ENCODE data around the gene TMEM40. TPM values are rescaled to one million over a fixed set of nuclear protein-coding genes. Genes with fewer than 3 reads are reported as not detected.

The TMEM40 gene
- total RNA-seq, 1 experiment from 2014 or later, result not detected

- no peak overlapping the region for H3K4ac ChIP-seq (ENCODE audit: low read depth, low read length)
- H2BK120ac ChIP-seq (ENCODE audit: low read depth, low read length, poor library complexity, severe bottlenecking), result no peak overlapping the region
- H3K4me1 ChIP-seq (ENCODE audit: insufficient read depth, low read length), result no peaks in the 10 kb centered on the region; the same call in 1 of the 2 replicates
- no peaks in the 10 kb centered on the region for H3K23me2 ChIP-seq (ENCODE audit: insufficient read length, low read depth, low read length, poor library complexity, severe bottlenecking)
- Mint-ChIP-seq H3K9me3 (peaks cover 2 to 4% of the 10 kb centered on the region in 2 experiments; a peak in 4 of 5 replicates), H3K27ac (no peak overlapping the region; a peak in 1 of 7 replicates), H3K4me3 (no peak overlapping the region), H3K4me1 (no peaks in the 10 kb centered on the region), H3K27me3 (ENCODE audit: low read depth) (no peaks in the 10 kb centered on the region; the same call in 1 of the 2 replicates), H3K36me3 (ENCODE audit: insufficient read depth in 1 of 3, low read depth in 3 of 3) (peaks cover 0 to 2% (median 0%) of the 10 kb centered on the region in 3 experiments; a peak in 2 of 7 replicates)
- no peak overlapping the region for H3K9ac ChIP-seq (ENCODE audit: extremely low read depth, insufficient read length, low read length)
- H2BK15ac ChIP-seq (ENCODE audit: low read depth, low read length), result no peak overlapping the region
- H4K8ac ChIP-seq (replicated peaks; ENCODE audit: insufficient read length, low read depth, low read length), result no peak overlapping the region
- no peak overlapping the region for H2BK5ac ChIP-seq (ENCODE audit: insufficient read length, low read length)
- H2AK5ac ChIP-seq (ENCODE audit: insufficient read length, low read length), result no peak overlapping the region
- TF ChIP-seq, protein P1, sequence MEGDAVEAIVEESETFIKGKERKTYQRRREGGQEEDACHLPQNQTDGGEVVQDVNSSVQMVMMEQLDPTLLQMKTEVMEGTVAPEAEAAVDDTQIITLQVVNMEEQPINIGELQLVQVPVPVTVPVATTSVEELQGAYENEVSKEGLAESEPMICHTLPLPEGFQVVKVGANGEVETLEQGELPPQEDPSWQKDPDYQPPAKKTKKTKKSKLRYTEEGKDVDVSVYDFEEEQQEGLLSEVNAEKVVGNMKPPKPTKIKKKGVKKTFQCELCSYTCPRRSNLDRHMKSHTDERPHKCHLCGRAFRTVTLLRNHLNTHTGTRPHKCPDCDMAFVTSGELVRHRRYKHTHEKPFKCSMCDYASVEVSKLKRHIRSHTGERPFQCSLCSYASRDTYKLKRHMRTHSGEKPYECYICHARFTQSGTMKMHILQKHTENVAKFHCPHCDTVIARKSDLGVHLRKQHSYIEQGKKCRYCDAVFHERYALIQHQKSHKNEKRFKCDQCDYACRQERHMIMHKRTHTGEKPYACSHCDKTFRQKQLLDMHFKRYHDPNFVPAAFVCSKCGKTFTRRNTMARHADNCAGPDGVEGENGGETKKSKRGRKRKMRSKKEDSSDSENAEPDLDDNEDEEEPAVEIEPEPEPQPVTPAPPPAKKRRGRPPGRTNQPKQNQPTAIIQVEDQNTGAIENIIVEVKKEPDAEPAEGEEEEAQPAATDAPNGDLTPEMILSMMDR (conservative IDR thresholded peaks at IDR 0.05), result no peak
- no peak overlapping the region for H2BK20ac ChIP-seq (ENCODE audit: low read depth, low read length, poor library complexity, severe bottlenecking)
- H3K4me2 ChIP-seq (ENCODE audit: insufficient read depth, insufficient read length, low read length), result no peak overlapping the region
- no peak overlapping the region for H2AFZ ChIP-seq (ENCODE audit: low read length)
- H4K5ac ChIP-seq (ENCODE audit: insufficient read length, low read depth, low read length), result no peak overlapping the region
- no peaks in the 10 kb centered on the region for H3K79me1 ChIP-seq (ENCODE audit: insufficient read depth, low read depth, low read length, poor library complexity, severe bottlenecking)
- H3T11ph ChIP-seq (ENCODE audit: low read length), result no peak overlapping the region
- H3K23ac ChIP-seq (ENCODE audit: insufficient read length, low read depth, low read length), result no peak overlapping the region
- no peaks in the 10 kb centered on the region for H4K20me1 ChIP-seq (ENCODE audit: control insufficient read depth, insufficient read depth, insufficient read length)
- H3K56ac ChIP-seq (ENCODE audit: insufficient read length, low read depth, low read length), result no peak overlapping the region
- H3K9me3 ChIP-seq (ENCODE audit: control insufficient read depth, low read depth, low read length), result no peaks in the 10 kb centered on the region
- H3K18ac ChIP-seq (ENCODE audit: insufficient read length, low read depth, low read length), result no peak overlapping the region
- no CpG with 5 or more reads among the region's 3 CpGs for WGBS (ENCODE audit: extremely low coverage, insufficient read length, low lambda C conversion rate)
- H4K91ac ChIP-seq (ENCODE audit: insufficient read length, low read depth, low read length), result no peak overlapping the region
- H3K79me2 ChIP-seq (ENCODE audit: insufficient read depth, low read length), result no peaks in the 10 kb centered on the region
- DNase-seq, result no peak
- no peaks in the 10 kb centered on the region for H3K27me3 ChIP-seq (ENCODE audit: insufficient read depth, low read length)
- H3K27ac ChIP-seq (ENCODE audit: insufficient read length, low read depth, low read length), result no peak overlapping the region
- no peak overlapping the region for H3K14ac ChIP-seq (ENCODE audit: insufficient read depth, low read length)
- no peak overlapping the region for H2BK12ac ChIP-seq (ENCODE audit: insufficient read length, low read depth, low read length)
Observed at GRCh38 chr3:12727481-12727880, 31.6 kb downstream of the TMEM40 start.

All from H9 (cell line).